HG03442 (cell line): Measurements from ENCODE around the gene ARHGEF40.
"Not testable (repeated sequence)": the region's sequence is repeated elsewhere in the genome, so short reads cannot be mapped to it uniquely, and the experiment has no call there.

Source experiments
- ATAC-seq: cut with Tn5 transposase; IDR thresholded peaks from one replicate; pipeline ENCODE4 v1.9.1; 2021; ENCODE audit warnings: mild to moderate bottlenecking, moderate library complexity; ENCODE audit not compliant: unreplicated experiment

ARHGEF40 gene

GRCh38 chr14:21039585-21040369 is 30.3 kb upstream of the ARHGEF40 start:
- ATAC-seq: peak; percentile 55

GRCh38 chr14:21040370-21040925 is 29.7 kb upstream of the ARHGEF40 start:
- no peak for ATAC-seq

- not testable (repeated sequence) for ATAC-seq
Observed at GRCh38 chr14:21040941-21041340, 29.2 kb upstream of the ARHGEF40 start.

- ATAC-seq: no peak
Observed at GRCh38 chr14:21041676-21042433, 28.2 kb upstream of the ARHGEF40 start, which contains the start of gene RNASE7. TSS of gene RNASE7 (plus strand) at chr14:21042362. CDS start at chr14:21042993, 631 bp downstream.

- ATAC-seq: no peak
Observed at GRCh38 chr14:21042918-21043317, 27.2 kb upstream of the ARHGEF40 start.

GRCh38 chr14:21043387-21043973 is 26.6 kb upstream of the ARHGEF40 start:
- ATAC-seq: no peak

GRCh38 chr14:21043974-21044618 is 26.0 kb upstream of the ARHGEF40 start:
- no peak for ATAC-seq

GRCh38 chr14:21047378-21047781 is 22.7 kb upstream of the ARHGEF40 start:
- no peak for ATAC-seq

GRCh38 chr14:21048638-21049037 is 21.5 kb upstream of the ARHGEF40 start:
- no peak for ATAC-seq

GRCh38 chr14:21049271-21049673 is 20.8 kb upstream of the ARHGEF40 start:
- ATAC-seq: no peak

- no peak for ATAC-seq
Observed at GRCh38 chr14:21050597-21050996, 19.5 kb upstream of the ARHGEF40 start.

- ATAC-seq: no peak
Observed at GRCh38 chr14:21053184-21054122, 16.7 kb upstream of the ARHGEF40 start.

- ATAC-seq: no peak
Observed at GRCh38 chr14:21054123-21054767, 15.9 kb upstream of the ARHGEF40 start.

GRCh38 chr14:21054768-21055145 is 15.3 kb upstream of the ARHGEF40 start:
- no peak for ATAC-seq

GRCh38 chr14:21055432-21056117 is 14.5 kb upstream of the ARHGEF40 start:
- ATAC-seq: no peak

GRCh38 chr14:21056520-21057163 is 13.5 kb upstream of the ARHGEF40 start:
- ATAC-seq: no peak

- no peak for ATAC-seq
Observed at GRCh38 chr14:21057803-21058675, 12.1 kb upstream of the ARHGEF40 start, which contains the start of gene RNASE8. TSS of gene RNASE8 (plus strand) at chr14:21057822. CDS start at chr14:21057893, 71 bp downstream.
